ENCODE data around the gene RPRD1A.

RPRD1A gene

DNA sequence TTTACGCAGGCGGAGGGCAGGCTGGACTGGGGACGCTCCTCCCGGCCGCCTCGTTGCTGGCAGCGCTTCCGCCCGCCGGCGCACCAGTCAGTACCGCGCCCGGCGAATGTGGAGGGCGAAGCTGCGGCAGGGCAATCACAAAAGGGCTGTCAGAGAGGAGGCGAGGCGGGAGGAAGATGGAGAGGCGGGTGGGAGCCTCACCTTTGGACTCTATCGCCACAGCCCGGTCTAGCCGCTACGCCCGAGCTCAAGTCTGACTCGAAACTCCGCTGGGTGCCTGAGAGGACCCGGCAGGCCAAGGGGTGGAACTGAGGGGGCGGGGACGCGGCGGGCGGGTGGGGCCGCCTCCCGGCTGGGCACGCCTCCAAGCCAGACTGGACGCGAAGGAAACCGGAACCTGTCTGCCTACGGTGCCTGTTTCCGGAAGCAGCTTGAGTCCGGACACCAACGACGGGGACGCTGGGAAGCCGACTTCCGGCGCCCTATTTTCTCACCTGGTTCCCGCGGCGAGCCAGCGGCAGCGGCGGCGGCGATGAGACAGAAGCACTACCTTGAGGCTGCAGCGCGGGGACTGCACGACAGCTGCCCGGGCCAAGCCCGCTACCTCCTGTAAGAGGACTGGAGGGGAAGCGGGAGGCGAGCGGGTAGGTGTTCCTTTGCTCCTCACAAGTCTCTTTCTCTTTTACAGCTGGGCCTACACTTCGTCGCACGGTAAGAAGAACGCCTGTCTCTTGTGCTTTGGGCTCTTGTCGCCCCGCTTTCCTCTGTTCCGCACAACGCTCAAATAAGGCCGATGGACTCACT is 95.0 kb downstream of the RPRD1A start, which contains the start of gene RMP24:
Gene RMP24 (plus strand): TSS at position 483 of the 804 bp plus-strand sequence.
- peak; percentile 92; the same call in 1 of the 2 replicates for TF ChIP-seq TAF1 (IDR thresholded peaks at IDR 0.05; ENCODE audit: borderline replicate concordance, insufficient read depth, low read length)
- TF ChIP-seq, protein P1, sequence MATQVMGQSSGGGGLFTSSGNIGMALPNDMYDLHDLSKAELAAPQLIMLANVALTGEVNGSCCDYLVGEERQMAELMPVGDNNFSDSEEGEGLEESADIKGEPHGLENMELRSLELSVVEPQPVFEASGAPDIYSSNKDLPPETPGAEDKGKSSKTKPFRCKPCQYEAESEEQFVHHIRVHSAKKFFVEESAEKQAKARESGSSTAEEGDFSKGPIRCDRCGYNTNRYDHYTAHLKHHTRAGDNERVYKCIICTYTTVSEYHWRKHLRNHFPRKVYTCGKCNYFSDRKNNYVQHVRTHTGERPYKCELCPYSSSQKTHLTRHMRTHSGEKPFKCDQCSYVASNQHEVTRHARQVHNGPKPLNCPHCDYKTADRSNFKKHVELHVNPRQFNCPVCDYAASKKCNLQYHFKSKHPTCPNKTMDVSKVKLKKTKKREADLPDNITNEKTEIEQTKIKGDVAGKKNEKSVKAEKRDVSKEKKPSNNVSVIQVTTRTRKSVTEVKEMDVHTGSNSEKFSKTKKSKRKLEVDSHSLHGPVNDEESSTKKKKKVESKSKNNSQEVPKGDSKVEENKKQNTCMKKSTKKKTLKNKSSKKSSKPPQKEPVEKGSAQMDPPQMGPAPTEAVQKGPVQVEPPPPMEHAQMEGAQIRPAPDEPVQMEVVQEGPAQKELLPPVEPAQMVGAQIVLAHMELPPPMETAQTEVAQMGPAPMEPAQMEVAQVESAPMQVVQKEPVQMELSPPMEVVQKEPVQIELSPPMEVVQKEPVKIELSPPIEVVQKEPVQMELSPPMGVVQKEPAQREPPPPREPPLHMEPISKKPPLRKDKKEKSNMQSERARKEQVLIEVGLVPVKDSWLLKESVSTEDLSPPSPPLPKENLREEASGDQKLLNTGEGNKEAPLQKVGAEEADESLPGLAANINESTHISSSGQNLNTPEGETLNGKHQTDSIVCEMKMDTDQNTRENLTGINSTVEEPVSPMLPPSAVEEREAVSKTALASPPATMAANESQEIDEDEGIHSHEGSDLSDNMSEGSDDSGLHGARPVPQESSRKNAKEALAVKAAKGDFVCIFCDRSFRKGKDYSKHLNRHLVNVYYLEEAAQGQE (IDR thresholded peaks at IDR 0.05; ENCODE audit: insufficient read depth in 1 of 2, low read depth in 2 of 2, low read length in 2 of 2) = no peak
- TF ChIP-seq FOXP2 (optimal IDR thresholded peaks at IDR 0.05; ENCODE audit: borderline replicate concordance, extremely low read depth, extremely low read length, insufficient read depth) = peak; percentile 89
- no peak for TF ChIP-seq SIN3A (IDR thresholded peaks at IDR 0.05; ENCODE audit: borderline replicate concordance, insufficient read depth, low read length)
- peak; percentile 91 for TF ChIP-seq POLR2AphosphoS5 (IDR thresholded peaks at IDR 0.05; ENCODE audit: low read depth, low read length)

DNA sequence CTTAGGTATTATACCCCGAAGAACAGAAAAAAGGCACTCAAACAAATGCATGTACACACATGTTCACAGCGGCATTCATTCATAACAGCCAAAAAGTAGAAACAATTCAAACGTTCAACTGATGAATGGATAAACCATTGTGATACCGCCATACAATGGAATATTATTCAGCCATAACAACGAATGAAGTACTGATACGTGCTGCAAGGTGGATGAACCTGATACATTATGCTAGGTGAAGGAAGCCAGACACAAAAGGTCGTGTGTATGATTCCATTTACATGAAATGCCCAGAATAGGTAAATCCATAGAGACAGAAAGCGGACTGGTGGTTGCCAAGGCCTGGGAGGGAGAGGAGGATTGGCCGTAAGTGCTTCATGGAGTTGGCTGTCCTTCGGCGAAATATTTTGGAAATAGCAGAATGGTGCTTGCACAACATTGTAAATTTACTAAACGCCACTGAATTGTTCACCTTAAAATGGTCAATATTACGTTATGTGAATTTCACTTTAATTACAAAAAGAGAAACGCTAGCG is 95.6 kb downstream of the RPRD1A start:
- no peak for TF ChIP-seq TAF1 (IDR thresholded peaks at IDR 0.05; ENCODE audit: borderline replicate concordance, insufficient read depth, low read length)
- TF ChIP-seq FOXP2 (optimal IDR thresholded peaks at IDR 0.05; ENCODE audit: borderline replicate concordance, extremely low read depth, extremely low read length, insufficient read depth) = no peak
- TF ChIP-seq, protein P1 (IDR thresholded peaks at IDR 0.05; ENCODE audit: insufficient read depth in 1 of 2, low read depth in 2 of 2, low read length in 2 of 2) = no peak
- TF ChIP-seq SIN3A (IDR thresholded peaks at IDR 0.05; ENCODE audit: borderline replicate concordance, insufficient read depth, low read length) = no peak
- no peak for TF ChIP-seq POLR2AphosphoS5 (IDR thresholded peaks at IDR 0.05; ENCODE audit: low read depth, low read length)

DNA sequence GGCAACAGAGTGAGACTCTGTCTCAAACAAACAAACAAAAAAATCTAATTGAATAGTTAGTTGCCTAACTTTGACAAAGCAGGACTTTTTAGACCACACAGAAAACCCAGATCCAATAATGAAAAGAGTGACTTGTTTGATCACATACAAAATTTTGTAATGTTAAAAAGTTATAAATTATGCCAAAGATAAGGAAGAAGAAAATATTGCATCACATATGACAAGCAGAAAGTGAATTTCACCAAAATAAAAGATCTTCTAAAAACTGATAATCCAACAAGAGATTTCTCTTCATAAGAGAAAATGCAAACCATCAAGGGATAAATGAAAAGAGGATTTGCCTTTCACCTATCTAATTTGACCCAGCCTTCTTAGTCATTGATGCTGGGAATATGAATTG is 97.7 kb downstream of the RPRD1A start:
- TF ChIP-seq, protein P1 (IDR thresholded peaks at IDR 0.05; ENCODE audit: insufficient read depth in 1 of 2, low read depth in 2 of 2, low read length in 2 of 2) = no peak
- no peak for TF ChIP-seq TAF1 (IDR thresholded peaks at IDR 0.05; ENCODE audit: borderline replicate concordance, insufficient read depth, low read length)
- TF ChIP-seq SIN3A (IDR thresholded peaks at IDR 0.05; ENCODE audit: borderline replicate concordance, insufficient read depth, low read length) = no peak
- no peak for TF ChIP-seq FOXP2 (optimal IDR thresholded peaks at IDR 0.05; ENCODE audit: borderline replicate concordance, extremely low read depth, extremely low read length, insufficient read depth)
- no peak for TF ChIP-seq POLR2AphosphoS5 (IDR thresholded peaks at IDR 0.05; ENCODE audit: low read depth, low read length)

DNA sequence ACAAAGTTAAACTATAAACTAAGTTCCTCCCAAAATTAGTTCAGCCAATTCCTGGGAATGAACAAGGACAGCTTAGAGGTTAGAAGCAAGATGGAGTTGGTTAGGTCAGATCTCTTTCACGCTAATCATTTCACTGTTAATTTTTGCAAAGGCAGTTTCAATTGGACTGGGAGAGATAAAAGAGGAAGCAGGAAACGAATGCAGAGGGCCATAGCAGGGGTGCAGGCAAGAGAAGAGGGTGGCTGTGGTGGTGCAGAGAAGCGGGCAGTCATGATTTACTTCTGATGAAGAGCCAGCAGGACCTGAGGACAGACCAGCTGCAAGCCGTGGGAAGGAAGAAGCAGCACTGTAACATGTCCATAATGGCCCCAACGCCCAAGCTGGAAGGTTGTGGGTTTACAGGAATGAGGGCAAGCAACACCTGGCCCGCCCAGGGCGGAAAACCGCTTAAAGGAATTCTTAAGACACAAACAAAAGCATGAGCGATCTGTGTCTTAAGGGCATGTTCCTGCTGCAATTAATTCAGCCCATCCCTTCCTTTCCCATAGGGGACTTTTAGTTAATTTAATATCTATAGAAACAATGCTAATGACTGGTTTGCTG is 99.0 kb downstream of the RPRD1A start:
- TF ChIP-seq FOXP2 (optimal IDR thresholded peaks at IDR 0.05; ENCODE audit: borderline replicate concordance, extremely low read depth, extremely low read length, insufficient read depth) = no peak
- TF ChIP-seq SIN3A (IDR thresholded peaks at IDR 0.05; ENCODE audit: borderline replicate concordance, insufficient read depth, low read length) = no peak
- TF ChIP-seq, protein P1 (IDR thresholded peaks at IDR 0.05; ENCODE audit: insufficient read depth in 1 of 2, low read depth in 2 of 2, low read length in 2 of 2) = no peak
- no peak for TF ChIP-seq POLR2AphosphoS5 (IDR thresholded peaks at IDR 0.05; ENCODE audit: low read depth, low read length)
- no peak for TF ChIP-seq TAF1 (IDR thresholded peaks at IDR 0.05; ENCODE audit: borderline replicate concordance, insufficient read depth, low read length)
